HepG2 (cell line): Measurements from ENCODE around the gene TMEM125. TPM values are rescaled to one million over a fixed set of nuclear protein-coding genes. Genes with fewer than 3 reads are reported as not detected.
A peak's percentile ranks its signal among the peaks of the same experiment; 100 is the strongest.

Source experiments
- AHR ChIP-seq: IDR thresholded peaks from 2 replicates; pipeline ENCODE4 v1.6.1; 2018; ENCODE audit warnings: missing genetic modification reagents, missing compliant biosample characterization
- ERF ChIP-seq: IDR thresholded peaks from 2 replicates; pipeline ENCODE4 v1.6.1; 2018; ENCODE audit warnings: missing biosample characterization, missing genetic modification reagents
- FOXA1 ChIP-seq, 2 experiments: fragments of 450-650 bp in 1 of 2; sonication (generic) in 1 of 2; formaldehyde crosslinking in 1 of 2; IDR thresholded peaks; 2 replicates each; pipeline versions ENCODE4 v1.4.0 to v1.6.1; 2016 to 2020; ENCODE audit warnings: missing genetic modification reagents in 1 of 2
- FOXA3 ChIP-seq: IDR thresholded peaks from 2 replicates; pipeline ENCODE4 v1.6.1; 2016; ENCODE audit warnings: missing genetic modification reagents, missing compliant biosample characterization
- HDAC6 ChIP-seq: fragments of 200-600 bp; sonication (generic); IDR thresholded peaks from 2 replicates; pipeline ENCODE4 v1.7.0; 2017; ENCODE audit warnings: mild to moderate bottlenecking, antibody characterized with exemption, low read length, low read depth
- MXD3 ChIP-seq: IDR thresholded peaks from 2 replicates; pipeline ENCODE4 v1.6.1; 2016; ENCODE audit warnings: mild to moderate bottlenecking, missing biosample characterization, missing genetic modification reagents
- NFYC ChIP-seq: IDR thresholded peaks from 2 replicates; pipeline ENCODE4 v1.6.1; 2016; ENCODE audit warnings: missing genetic modification reagents, missing compliant biosample characterization
- NR2F6 ChIP-seq, 2 experiments: IDR thresholded peaks; 2 replicates each; pipeline ENCODE4 v1.6.1; 2016; ENCODE audit warnings: antibody characterized with exemption in 1 of 2, mild to moderate bottlenecking in 1 of 2
- RARA ChIP-seq: IDR thresholded peaks from 2 replicates; pipeline ENCODE4 v1.6.1; 2016; ENCODE audit warnings: missing genetic modification reagents, missing compliant biosample characterization
- SP4 ChIP-seq: sonication (generic); formaldehyde crosslinking; IDR thresholded peaks from 2 replicates; pipeline ENCODE4 v1.8.1; 2023; ENCODE audit warnings: mild to moderate bottlenecking, missing genetic modification reagents
- TCF7 ChIP-seq: sonication (generic); IDR thresholded peaks from 2 replicates; pipeline ENCODE4 v1.6.1; 2016; ENCODE audit warnings: antibody characterized with exemption, low read depth
- YEATS2 ChIP-seq: sonication (generic); formaldehyde crosslinking; IDR thresholded peaks from 2 replicates; pipeline ENCODE4 v1.4.0; 2020; ENCODE audit warnings: missing genetic modification reagents, borderline replicate concordance
- ZBED4 ChIP-seq: sonication (generic); formaldehyde crosslinking; IDR thresholded peaks from 2 replicates; pipeline ENCODE4 v1.4.0; 2020; ENCODE audit warnings: missing genetic modification reagents, borderline replicate concordance
- ZBTB8A ChIP-seq: sonication (generic); formaldehyde crosslinking; IDR thresholded peaks from 2 replicates; pipeline ENCODE4 v1.4.0; 2020; ENCODE audit warnings: mild to moderate bottlenecking, low read depth, missing genetic modification reagents, borderline replicate concordance
- ZNF264 ChIP-seq: sonication (generic); formaldehyde crosslinking; IDR thresholded peaks from 2 replicates; pipeline ENCODE4 v1.4.0; 2020; ENCODE audit warnings: missing genetic modification reagents
- ZNF3 ChIP-seq: IDR thresholded peaks from 2 replicates; pipeline ENCODE4 v1.7.0; 2017; ENCODE audit warnings: inconsistent platforms
- ZNF558 ChIP-seq: sonication (generic); formaldehyde crosslinking; IDR thresholded peaks from 2 replicates; pipeline ENCODE4 v1.9.0; 2022; ENCODE audit warnings: mild to moderate bottlenecking, missing genetic modification reagents, borderline replicate concordance
- ZNF577 ChIP-seq: sonication (generic); formaldehyde crosslinking; IDR thresholded peaks from 2 replicates; pipeline ENCODE4 v1.4.0; 2020; ENCODE audit warnings: mild to moderate bottlenecking, low read depth, missing genetic modification reagents, borderline replicate concordance
- ZNF605 ChIP-seq: sonication (generic); formaldehyde crosslinking; IDR thresholded peaks from 2 replicates; pipeline ENCODE4 v1.8.0; 2022; ENCODE audit warnings: mild to moderate bottlenecking, missing genetic modification reagents
- polyA plus RNA-seq, 8 experiments: library from polyadenylated mRNA; depleted of rRNA in 3 of 8; stranded (reverse) in 7 of 8; unstranded in 1 of 8; fragments of >200 nt; fragmentation: Illumina TruSeq in 4 of 8; extraction: Trizol in 4 of 8; gene quantifications; 2 replicates each; pipeline versions ENCODE4 v1.2.1 to v1.2.3, GENCODE V29; 2011 to 2016; ENCODE audit warnings: low read depth in 4 of 8, missing spikeins in 1 of 8, mixed read lengths in 1 of 8; ENCODE audit not compliant: insufficient read depth in 1 of 8
- total RNA-seq, 5 experiments: library from RNA; depleted of rRNA; stranded (reverse); fragments of >200 nt; fragmentation: Illumina TruSeq; extraction: Trizol; gene quantifications; 2 replicates each; pipeline ENCODE4 v1.2.3, GENCODE V29; 2016; ENCODE audit warnings: low read depth in 1 of 5
- TF ChIP-seq, protein P1 (sequence below): IDR thresholded peaks from 2 replicates; pipeline ENCODE4 v1.6.1; 2018; ENCODE audit warnings: missing genetic modification reagents
- TF ChIP-seq, protein P2 (sequence below): sonication (generic); formaldehyde crosslinking; IDR thresholded peaks from 2 replicates; pipeline ENCODE4 v1.8.1; 2023; ENCODE audit warnings: mild to moderate bottlenecking, missing genetic modification reagents
- TF ChIP-seq, protein P3 (sequence below): sonication (generic); formaldehyde crosslinking; IDR thresholded peaks from 2 replicates; pipeline ENCODE4 v1.5.1; 2020; ENCODE audit warnings: mild to moderate bottlenecking, missing genetic modification reagents, moderate library complexity

TMEM125 gene
- total and polyA plus RNA-seq, 2 of the 13 experiments (the other 11 are each of a cell fraction or from before 2014, with no cell fraction given), result 0.03 TPM; not detected in 1

GRCh38 chr1:43276673-43277072 lies 6.9 kb downstream of the TMEM125 start (continued):
- TF ChIP-seq, protein P1, sequence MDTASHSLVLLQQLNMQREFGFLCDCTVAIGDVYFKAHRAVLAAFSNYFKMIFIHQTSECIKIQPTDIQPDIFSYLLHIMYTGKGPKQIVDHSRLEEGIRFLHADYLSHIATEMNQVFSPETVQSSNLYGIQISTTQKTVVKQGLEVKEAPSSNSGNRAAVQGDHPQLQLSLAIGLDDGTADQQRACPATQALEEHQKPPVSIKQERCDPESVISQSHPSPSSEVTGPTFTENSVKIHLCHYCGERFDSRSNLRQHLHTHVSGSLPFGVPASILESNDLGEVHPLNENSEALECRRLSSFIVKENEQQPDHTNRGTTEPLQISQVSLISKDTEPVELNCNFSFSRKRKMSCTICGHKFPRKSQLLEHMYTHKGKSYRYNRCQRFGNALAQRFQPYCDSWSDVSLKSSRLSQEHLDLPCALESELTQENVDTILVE (CRISPR knock-in tag), result no peak
- TF ChIP-seq HDAC6, result no peak
- no peak for TF ChIP-seq TCF7
- no peak for TF ChIP-seq YEATS2 (CRISPR knock-in tag)
- no peak for TF ChIP-seq NR2F6 (IDR thresholded peaks at IDR 0.05)
- 0 out of 2 replicates have a peak, but pooled peaks have one; percentile 19 for TF ChIP-seq NR2F6 (CRISPR knock-in tag; IDR thresholded peaks at IDR 0.05)
- TF ChIP-seq ZNF605 (CRISPR knock-in tag), result no peak
- TF ChIP-seq ZNF264 (CRISPR knock-in tag), result no peak
- peak; percentile 38; the same call in 1 of the 2 replicates for TF ChIP-seq FOXA3 (CRISPR knock-in tag)
- TF ChIP-seq, protein P2, sequence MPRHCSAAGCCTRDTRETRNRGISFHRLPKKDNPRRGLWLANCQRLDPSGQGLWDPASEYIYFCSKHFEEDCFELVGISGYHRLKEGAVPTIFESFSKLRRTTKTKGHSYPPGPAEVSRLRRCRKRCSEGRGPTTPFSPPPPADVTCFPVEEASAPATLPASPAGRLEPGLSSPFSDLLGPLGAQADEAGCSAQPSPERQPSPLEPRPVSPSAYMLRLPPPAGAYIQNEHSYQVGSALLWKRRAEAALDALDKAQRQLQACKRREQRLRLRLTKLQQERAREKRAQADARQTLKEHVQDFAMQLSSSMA (CRISPR knock-in tag), result no peak
- TF ChIP-seq NFYC (CRISPR knock-in tag), result no peak
- TF ChIP-seq ZNF558 (CRISPR knock-in tag), result no peak
- TF ChIP-seq MXD3, result no peak
- TF ChIP-seq, protein P3, sequence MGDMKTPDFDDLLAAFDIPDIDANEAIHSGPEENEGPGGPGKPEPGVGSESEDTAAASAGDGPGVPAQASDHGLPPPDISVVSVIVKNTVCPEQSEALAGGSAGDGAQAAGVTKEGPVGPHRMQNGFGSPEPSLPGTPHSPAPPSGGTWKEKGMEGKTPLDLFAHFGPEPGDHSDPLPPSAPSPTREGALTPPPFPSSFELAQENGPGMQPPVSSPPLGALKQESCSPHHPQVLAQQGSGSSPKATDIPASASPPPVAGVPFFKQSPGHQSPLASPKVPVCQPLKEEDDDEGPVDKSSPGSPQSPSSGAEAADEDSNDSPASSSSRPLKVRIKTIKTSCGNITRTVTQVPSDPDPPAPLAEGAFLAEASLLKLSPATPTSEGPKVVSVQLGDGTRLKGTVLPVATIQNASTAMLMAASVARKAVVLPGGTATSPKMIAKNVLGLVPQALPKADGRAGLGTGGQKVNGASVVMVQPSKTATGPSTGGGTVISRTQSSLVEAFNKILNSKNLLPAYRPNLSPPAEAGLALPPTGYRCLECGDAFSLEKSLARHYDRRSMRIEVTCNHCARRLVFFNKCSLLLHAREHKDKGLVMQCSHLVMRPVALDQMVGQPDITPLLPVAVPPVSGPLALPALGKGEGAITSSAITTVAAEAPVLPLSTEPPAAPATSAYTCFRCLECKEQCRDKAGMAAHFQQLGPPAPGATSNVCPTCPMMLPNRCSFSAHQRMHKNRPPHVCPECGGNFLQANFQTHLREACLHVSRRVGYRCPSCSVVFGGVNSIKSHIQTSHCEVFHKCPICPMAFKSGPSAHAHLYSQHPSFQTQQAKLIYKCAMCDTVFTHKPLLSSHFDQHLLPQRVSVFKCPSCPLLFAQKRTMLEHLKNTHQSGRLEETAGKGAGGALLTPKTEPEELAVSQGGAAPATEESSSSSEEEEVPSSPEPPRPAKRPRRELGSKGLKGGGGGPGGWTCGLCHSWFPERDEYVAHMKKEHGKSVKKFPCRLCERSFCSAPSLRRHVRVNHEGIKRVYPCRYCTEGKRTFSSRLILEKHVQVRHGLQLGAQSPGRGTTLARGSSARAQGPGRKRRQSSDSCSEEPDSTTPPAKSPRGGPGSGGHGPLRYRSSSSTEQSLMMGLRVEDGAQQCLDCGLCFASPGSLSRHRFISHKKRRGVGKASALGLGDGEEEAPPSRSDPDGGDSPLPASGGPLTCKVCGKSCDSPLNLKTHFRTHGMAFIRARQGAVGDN (CRISPR knock-in tag), result no peak
- no peak for TF ChIP-seq ZBTB8A
- TF ChIP-seq AHR (CRISPR knock-in tag), result no peak
- 0 out of 2 replicates have a peak, but pooled peaks have one; percentile 24 for TF ChIP-seq ERF (CRISPR knock-in tag)
- TF ChIP-seq FOXA1 (IDR thresholded peaks at IDR 0.05), result no peak
- no peak for TF ChIP-seq FOXA1 (CRISPR knock-in tag; IDR thresholded peaks at IDR 0.05)
- no peak for TF ChIP-seq ZNF577 (CRISPR knock-in tag)
- no peak for TF ChIP-seq ZBED4 (CRISPR knock-in tag)
- no peak for TF ChIP-seq SP4 (CRISPR knock-in tag)
- TF ChIP-seq ZNF3 (CRISPR knock-in tag), result no peak
- peak; percentile 26; the same call in 1 of the 2 replicates for TF ChIP-seq RARA (CRISPR knock-in tag)
